LHCN-M2 (cell line): Measurements from ENCODE around the gene MAP3K9. TPM values are rescaled to one million over a fixed set of nuclear protein-coding genes. Genes with fewer than 3 reads are reported as not detected.
"Not testable (repeated sequence)": the region's sequence is repeated elsewhere in the genome, so short reads cannot be mapped to it uniquely, and the experiment has no call there.

Experiments
- DNase-seq: peaks from one replicate; pipeline ENCODE4 v3.0.0-alpha.2; 2012; ENCODE audit warnings: low read depth
- total RNA-seq: library from RNA; depleted of rRNA; stranded (reverse); fragments of >200 nt; gene quantifications from 2 replicates; pipeline ENCODE4 v1.2.3, GENCODE V29; 2014

The MAP3K9 gene
- total RNA-seq, 1 experiment from 2014 or later, result 0.75 TPM

DNA sequence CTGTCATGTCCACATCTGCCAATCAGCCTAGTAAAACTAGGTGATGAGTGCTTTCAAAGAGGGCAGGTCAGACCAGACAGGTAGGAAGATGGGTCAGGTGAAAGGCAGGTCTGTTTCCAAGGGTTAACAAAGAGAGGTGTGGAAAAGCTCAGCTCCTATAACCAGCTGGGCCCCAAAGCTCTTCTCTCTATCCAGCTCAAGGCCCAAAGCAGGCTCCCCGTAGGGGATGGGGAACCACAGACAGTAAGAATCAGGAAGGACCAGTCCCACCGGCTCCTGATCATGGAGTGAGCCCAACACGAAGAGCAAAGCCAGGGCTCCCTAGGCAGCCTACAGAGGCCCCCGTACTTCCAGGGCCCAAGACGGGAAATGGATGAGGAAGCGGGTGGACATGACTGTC lies 84.4 kb downstream of the MAP3K9 start:
- no peak for DNase-seq

DNA sequence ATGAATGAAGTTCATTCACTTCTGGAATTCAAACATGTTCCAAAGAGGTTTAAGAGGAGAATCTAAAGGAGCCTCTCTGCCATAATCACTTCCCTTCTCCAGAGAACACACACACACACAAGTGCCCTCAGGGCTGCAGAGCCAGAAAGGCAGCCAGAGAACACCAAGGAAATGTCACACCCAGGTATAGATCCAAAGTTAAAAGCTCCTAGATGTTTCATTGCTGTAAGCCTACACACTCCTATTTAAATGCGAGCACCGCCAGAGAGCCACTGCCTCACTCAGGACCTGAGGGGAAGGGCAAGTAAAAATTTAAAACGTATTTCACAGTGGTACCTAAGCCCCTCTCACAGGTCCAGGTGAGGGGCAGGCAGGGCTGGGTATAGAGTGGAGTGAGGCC lies 85.2 kb downstream of the MAP3K9 start:
- DNase-seq, result no peak

DNA sequence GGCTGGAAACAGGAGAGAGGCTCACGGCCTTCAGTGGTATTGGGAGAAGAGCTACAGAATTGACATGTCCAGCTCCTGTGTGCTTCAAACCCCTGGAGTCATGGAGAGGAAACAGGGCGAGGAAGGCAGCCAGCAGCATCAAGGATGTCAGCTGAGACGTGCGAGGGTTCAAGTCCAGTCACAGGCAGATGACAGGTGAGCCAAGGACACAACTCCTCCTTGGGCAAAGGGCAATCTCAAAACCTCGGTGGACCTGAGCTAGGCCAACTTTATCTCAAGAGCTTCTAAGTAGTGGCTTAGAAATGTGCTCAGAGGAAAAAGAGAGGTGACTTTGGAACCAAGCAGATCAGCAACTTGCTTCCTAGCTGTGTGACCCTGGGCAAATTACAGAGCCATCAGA lies 86.0 kb downstream of the MAP3K9 start:
- no peak for DNase-seq

DNA sequence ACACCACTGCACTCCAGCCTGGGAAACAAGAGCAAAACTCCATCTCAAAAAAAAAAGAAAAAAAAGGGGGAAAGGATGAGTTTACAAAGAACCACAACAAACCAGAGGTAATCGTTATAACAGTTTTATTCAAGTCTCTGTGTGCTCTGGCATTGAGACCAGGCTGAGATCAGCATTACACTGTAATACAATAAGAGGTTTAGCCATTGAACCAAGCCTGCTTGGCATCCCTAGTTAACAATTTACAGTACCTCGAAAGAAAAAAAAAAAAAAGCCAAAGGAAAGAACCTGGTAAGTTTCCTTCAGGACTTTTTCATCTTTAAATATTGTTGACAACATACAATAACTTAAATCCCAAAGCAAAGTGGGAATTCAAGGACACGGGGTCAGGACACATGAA lies 86.9 kb downstream of the MAP3K9 start:
- no peak for DNase-seq

DNA sequence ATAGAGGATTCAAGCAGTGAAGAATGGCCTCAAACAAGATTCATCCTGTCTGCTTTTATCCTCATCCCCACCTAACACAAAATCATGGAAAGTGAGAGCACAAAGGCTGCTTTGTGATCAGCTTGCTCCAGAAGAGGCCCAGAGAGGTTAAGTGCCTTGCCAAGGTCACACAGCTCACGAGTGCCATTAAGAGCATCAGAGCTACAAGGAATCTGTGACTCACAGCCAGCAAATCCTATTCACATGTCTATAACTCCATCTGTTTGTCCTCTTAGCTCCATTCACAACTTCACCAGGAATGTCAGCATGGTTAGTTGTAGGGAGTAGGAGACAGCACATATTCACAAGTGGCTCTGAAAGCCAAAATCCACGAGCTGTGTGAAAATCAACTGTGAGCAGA lies 87.8 kb downstream of the MAP3K9 start:
- peak; percentile 32 for DNase-seq

DNA sequence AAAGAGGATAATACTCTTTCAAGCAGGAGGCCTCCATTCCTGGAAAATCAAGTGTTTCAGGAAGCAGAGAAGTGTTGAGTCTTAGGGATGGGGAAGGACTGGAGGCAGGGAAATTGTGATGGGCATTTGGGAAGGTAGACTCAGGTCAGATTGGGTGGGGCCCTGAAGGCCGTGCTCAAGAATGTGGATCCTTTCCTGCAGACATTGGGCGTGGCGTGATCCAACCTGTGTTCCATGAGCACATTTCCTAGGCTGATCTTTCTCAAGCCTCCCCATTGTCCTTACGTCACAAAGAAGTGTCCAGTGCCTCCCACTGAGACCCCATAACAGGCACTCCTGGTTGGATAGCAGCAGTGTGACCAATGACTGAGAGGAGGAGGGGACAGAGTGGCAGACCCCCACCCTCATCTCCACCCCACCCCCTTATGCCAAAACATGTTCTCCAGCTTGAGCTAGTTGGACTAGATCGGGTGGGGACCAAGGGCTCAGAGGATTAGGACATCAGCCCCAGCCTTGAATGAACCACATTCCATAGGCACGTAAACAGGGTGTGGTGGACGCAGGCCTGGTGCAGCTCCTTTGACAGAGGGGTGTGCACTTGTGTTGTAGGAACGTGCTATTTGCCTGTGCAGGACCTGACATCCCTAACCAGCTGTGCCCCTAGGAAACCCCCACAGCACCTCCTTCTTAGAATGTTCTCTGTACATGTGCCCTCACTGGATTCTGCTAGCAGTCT lies 90.8 kb downstream of the MAP3K9 start:
- no peak for DNase-seq

DNA sequence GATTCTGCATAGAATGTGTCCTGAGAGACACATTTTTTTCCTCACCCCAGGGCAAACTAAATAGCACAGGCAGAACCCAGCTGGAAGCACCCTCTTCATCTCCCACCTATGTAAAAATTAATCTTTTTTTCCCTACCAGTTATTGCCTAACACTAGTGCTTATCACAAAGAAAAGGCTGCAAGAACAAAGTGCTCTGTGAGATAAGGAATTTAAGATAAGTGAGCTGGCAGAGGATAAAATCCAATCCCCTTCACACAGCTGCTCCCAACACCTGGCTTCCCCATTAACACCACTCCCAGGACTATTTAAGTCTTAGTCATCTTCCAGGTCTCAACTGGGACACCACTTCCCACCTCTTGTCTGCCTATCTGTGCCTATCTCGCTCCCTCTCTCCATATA lies 92.4 kb downstream of the MAP3K9 start:
- DNase-seq, result no peak

DNA sequence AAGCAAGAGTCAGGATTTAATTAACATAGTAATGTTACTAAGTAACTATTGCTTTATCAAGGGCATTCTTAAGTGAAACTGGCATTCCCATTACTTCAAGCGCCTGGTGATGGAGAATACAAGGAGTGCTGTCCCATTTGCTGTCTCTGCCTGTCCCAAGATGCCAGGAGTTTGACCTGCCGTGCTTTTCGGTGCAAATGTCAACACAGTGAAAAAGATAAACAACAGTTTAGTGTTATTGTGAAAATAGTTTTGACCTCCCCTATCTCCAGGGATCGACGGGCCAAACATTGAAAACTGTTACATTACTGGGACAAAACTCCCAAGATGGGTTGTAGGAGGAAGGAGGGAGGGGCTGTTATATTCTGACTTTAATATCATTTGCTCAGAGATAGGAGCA lies 92.8 kb downstream of the MAP3K9 start:
- no peak for DNase-seq

DNA sequence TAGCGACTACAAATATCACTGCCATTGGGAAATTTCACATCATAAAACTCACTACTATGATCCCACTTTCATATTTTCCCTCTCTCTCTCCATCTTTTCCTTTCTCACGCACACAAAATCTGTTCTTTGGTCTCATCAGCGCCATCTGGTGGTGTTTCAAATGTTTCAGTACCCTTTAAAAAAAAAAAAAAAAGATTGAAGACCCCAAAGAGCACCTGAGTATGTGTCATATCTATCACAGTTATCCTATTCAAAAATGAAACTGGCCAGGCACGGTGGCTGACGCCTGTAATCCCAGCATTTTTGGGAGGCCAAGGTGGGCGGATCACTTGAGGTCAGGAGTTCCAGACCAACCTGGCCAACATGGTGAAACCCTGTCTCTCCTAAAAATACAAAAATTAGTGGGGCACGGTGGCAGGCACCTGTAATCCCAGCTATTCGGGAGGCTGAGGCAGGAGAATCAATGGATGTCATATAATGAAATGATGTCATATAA lies 95.2 kb downstream of the MAP3K9 start:
- peak; percentile 69 for DNase-seq

DNA sequence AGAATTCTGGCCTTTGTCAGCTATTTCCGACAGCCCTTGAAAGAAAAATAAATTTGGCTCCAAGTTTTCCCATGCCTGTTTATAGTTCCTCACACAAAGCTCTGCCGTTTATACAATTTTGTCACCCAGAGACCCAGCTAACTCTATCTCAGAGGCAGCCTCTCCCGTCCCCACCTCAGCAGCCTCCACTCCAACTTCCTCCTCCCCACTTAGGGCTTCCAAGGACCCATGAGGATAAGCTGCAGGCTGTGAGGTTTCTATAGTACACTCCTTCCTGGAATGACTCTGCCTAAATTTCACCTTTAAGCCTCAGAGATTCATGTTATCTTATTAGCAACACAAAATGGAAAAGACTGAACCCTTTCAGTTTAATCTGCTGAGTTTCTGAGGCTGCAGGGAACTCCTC lies 95.8 kb downstream of the MAP3K9 start:
- DNase-seq, result no peak

DNA sequence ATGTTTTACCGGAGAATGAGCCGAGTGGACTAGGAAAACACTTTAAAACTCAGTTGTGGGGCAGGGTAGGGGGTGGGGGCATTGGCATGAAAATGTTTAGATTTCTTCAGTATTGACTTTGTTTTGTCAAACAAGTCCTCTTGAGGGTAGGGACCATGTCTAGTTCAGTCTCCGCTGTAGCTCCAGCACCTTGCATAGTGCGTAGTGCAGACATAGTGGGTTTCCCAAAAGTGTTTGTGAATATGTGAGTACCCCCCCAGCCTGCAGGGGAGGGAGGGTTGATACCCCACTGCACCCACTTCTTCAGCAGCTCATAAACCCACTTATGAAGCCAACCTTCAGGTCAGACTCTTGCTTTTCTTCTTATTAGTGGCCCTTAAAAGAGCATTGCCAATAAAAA lies 96.2 kb downstream of the MAP3K9 start:
- no peak for DNase-seq

DNA sequence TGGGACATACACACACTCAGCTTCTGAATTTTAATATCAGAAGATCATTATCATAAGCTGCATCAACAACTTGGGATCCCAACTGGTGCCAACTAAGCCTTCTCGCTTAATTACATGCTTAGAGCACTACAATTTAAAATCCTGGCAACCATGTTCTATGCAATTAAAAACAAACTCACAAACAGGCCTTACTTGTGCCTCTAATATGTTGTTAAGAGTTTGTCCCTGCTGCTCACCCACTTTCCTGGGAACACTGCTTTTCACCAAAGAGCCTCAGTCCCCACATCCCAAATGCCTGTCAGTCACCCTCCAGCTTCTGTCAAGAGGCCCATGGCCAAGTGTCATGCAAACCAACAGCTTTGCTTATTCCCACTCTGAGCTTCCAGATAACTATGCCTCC lies 97.9 kb downstream of the MAP3K9 start:
- DNase-seq, result no peak

DNA sequence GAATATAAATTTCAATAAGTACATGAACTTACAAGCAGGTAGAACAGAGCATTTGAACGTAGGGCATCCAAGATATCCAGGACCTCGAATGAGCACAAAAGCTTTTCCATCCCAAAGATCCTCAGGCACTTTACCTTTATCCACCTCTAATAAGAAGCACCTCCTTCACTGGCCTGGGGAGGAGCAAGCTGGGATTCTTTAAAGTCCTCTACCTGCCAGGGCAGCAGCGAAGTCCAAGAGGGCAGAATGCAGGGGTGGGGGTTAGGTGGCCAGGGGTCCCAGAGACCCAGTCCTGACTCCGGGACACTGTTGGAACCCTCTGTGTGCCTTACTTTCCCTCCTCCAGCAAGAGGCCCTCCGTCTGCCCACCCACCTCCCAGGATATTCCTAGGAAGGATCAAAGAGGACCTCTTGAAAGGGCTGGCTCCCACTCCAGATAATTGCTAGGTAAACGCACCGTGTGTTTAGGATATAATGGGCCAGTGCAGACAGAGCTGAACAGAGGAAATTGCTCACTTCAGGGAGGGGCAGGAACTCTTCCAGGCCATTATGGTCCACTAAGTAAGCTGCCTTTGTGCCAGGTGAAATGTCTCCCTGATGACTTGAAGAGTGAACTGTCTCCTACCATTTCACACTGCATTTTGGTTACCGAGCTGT lies 99.5 kb downstream of the MAP3K9 start:
- DNase-seq, result no peak

DNA sequence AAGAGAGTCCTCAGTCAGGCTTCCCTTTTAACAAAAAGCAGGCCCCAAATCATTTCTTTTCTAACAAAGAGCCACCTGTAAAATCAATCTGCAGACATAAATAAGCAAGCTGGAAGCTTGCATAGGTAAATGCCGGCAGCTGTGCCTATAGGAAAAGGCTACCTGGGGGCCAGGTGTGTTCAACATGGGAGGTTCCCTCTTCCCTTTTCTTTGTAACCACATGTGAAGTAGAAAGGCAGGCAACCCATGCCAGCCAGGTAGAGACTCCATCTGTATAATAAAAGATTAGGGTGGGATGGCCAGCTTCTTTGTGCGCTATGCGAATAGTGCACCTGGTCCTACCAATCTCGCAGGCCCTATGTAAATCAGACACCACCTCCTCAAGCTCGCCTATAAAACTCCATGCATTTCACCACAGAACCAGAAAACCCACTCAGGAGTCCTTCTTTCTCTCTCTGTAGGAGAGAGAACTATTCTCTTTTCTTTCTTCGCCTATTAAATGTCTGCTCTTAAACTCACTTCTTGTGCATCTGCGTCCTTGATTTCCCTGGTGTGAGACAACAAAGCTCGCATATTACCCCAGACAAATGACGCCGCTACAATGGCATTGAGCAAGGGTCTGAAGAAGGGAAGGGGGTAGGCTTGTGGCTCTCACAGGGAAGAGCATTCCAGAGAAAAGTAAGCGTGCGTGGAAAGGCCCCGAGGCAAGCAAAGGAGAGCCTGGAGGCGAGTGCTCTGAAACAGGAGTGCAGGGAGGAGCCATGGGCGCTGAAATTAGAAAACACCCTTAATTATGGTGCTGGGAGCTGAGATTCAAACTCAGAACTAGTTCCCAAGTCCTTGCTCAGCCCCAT lies 100.4 kb downstream of the MAP3K9 start:
- DNase-seq, result no peak

DNA sequence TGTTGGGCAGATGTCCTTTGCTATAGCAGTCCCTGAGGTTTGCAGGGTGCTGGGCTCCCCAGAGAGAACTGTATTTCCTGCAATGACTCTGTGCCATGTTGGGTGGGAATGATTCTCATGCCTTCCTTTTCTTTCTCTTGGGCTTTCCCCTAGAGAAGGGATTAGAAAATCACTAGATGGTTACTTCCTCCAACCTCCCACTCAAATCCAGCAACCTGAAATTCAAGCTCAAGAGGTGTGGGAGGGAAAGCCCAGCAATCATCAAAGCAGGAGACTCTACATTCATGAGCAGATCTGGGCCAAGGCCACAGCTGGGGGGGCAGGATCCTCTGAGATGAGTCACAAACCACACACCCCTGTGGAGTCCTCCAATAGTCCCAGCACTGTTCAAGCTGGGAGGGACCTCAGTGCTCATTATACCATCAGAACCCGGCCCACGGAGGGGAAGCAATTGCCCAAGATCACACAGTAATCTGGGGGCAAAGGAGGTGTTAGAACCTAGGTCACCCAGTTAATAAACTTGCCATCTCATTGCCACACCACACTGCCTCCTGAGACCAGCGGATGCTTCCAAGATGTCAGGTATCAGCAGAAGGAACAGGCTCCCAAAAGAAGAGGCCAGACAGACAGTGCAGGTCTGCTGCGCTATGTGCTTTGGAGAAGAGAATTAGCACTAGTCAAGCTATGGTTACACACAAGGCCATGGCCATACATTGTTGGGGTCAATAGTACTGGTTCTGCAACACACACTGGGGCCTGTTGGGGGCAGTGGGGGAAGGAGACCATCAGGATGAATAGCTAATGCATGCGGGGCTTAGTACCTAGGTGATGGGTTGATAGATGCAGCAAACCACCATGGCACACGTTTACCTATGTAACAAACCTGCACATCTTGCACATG lies 101.9 kb downstream of the MAP3K9 start:
- peak; percentile 74 for DNase-seq

DNA sequence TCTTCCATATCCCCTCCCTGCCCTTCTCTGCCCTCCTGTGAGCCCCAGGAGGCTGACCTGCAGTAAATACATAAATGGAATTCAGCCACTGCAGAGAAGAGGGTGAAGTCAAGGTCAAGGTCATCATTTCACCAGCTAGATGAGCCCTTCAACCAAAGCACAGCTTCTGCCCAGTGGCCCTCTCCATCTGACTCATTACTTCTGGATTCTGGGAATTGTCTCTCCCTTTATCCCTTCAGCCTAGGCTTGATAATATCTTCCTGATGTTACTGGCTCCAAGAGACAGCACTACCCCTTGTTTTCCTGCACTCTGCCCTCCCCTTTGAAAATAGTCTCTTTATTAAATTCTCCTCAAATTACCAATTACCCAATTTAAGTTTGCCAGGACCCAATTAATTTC lies 103.1 kb downstream of the MAP3K9 start:
- DNase-seq, result peak; percentile 24

DNA sequence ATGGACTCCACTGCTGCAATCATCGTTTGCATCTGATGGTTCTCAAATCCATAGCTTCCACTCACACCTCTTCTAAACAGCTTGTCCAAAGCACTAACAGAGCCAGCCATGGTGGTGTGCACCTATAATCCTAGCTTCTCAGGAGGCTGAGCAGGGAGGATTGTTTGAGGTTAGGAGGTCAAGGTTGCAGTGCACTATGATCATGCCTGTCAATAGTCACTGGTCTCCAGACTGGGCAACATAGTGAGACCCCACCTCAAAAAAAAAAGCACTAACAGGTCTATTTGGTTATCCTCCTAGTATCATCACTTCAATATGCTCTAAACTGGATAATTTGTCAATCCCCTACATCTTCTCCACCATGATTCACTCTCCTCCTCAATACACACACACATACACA lies 104.4 kb downstream of the MAP3K9 start:
- no peak for DNase-seq

DNA sequence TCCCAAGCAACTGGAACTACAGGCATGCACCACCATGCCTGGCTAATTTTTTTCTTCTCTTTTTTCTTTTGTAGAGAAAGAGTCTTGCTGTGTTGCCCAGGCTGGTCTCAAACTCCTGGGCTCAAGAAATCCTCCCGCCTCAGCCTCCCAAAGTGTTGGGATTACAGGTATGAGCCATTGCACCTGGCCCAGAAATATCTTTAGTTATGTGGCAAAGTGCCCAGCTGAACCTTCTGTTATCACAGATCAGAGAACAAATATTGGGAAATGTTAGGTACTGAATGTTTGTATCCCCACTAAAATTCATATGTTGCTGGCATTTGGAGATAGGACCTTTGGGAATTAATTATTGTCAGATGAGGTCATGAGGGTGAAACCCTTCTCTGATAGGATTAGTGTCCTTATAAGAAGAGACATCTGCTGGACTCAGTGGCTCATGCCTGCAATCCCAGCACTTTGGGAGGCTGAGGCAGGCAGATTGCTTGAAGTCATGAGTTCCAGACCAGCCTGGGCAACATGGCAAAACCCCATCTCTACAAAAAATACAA lies 105.6 kb downstream of the MAP3K9 start:
- DNase-seq, result not testable (repeated sequence)

DNA sequence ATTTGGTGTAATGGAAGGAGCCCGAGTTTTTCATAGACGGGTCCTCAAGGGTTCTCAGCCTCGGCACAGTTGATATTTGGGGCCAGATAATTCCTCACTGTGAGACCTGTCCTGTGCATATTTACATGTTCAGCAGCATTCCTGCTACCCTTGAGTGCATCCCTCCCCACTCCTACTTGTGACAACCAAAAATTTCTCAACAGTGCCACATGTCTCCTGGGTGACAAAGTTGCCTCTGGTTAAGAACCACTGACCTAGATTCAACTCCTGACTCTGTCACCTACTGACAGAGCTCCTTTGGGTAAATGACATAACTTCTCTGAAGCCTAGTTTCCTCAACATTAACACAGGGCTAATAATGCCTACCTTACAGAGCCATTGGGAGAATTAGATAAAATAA lies 107.2 kb downstream of the MAP3K9 start:
- no peak for DNase-seq

DNA sequence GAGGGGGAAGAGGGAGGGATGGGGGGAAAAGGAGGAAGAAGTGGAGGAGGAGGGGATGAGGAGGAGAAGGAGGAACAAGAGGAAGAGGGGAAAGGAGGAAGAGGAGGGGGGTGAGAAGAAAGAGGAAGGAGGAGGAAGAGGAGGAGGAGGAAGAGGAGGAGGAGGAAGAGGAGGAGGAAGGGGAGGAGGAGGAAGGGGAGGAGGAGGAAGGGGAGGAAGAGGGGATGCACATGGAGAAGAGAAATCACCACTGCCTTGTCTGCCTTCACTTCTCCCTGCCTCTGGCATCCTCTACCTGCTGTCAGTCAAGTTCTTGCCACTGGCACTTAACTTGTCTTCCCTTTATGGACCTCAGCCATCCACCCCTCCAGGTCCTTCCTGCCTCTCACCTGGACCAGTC lies 107.7 kb downstream of the MAP3K9 start:
- DNase-seq, result no peak
